ENCODE results near the gene RSPH6A. TPM values are rescaled to one million over a fixed set of nuclear protein-coding genes. Genes with fewer than 3 reads are reported as not detected.

RSPH6A gene
- total RNA-seq, 2 donors from 2014 or later = 0.12 TPM; not detected in 1

DNA sequence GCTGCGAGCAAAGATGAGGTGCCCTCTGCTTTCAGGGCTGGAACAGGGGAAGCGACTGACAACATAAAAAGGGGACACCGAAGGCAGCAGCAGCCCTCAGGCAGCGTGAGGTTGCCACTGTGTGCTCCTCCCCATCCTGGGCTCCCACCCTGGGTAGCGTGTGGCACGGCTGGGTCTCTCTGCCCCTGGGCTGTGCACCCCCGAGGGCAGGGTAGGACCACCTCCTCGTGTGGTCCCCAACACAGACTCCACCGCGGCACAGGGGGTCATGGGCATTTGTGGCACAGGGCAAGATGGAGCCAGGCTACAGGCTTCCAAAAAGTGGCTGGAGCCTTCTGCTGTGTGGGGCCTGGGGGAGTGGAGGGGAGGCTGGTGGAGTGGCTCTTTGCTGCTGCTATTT, 6.5 kb upstream of the RSPH6A start:
- Histone ChIP-seq H3K9me3 (no peaks in the 10 kb centered on the region), H3K4me3 (no peak overlapping the region), H3K4me1 (peaks cover 4% of the 10 kb centered on the region), H3K27me3 (no peaks in the 10 kb centered on the region), H3K27ac (no peak overlapping the region), H3K36me3 (peaks cover 5% of the 10 kb centered on the region), H3K9ac (ENCODE audit: low read depth in 2 of 2, low read length in 2 of 2) (no peak overlapping the region)
- TF ChIP-seq, protein P1, sequence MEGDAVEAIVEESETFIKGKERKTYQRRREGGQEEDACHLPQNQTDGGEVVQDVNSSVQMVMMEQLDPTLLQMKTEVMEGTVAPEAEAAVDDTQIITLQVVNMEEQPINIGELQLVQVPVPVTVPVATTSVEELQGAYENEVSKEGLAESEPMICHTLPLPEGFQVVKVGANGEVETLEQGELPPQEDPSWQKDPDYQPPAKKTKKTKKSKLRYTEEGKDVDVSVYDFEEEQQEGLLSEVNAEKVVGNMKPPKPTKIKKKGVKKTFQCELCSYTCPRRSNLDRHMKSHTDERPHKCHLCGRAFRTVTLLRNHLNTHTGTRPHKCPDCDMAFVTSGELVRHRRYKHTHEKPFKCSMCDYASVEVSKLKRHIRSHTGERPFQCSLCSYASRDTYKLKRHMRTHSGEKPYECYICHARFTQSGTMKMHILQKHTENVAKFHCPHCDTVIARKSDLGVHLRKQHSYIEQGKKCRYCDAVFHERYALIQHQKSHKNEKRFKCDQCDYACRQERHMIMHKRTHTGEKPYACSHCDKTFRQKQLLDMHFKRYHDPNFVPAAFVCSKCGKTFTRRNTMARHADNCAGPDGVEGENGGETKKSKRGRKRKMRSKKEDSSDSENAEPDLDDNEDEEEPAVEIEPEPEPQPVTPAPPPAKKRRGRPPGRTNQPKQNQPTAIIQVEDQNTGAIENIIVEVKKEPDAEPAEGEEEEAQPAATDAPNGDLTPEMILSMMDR (IDR thresholded peaks at IDR 0.05) = no peak
- no peak for DNase-seq
- intact Hi-C loops (cut with DNase I) = no loop called here

GRCh38 chr19:45821103-45821521, 6.0 kb upstream of the RSPH6A start:
- DNase-seq = no peak
- Histone ChIP-seq H3K4me3 (no peak overlapping the region), H3K9ac (ENCODE audit: low read depth in 2 of 2, low read length in 2 of 2) (no peak overlapping the region), H3K27ac (no peak overlapping the region), H3K27me3 (no peaks in the 10 kb centered on the region), H3K4me1 (peaks cover 4% of the 10 kb centered on the region), H3K9me3 (no peaks in the 10 kb centered on the region), H3K36me3 (peaks cover 3% of the 10 kb centered on the region)
- intact Hi-C loops (cut with DNase I) = no loop called here
- TF ChIP-seq, protein P1 (IDR thresholded peaks at IDR 0.05) = no peak

- no peak for DNase-seq
- TF ChIP-seq, protein P1 (IDR thresholded peaks at IDR 0.05) = no peak
- Histone ChIP-seq H3K27ac (no peak overlapping the region), H3K27me3 (no peaks in the 10 kb centered on the region), H3K4me1 (peaks cover 4% of the 10 kb centered on the region), H3K4me3 (no peak overlapping the region), H3K36me3 (no peaks in the 10 kb centered on the region), H3K9me3 (no peaks in the 10 kb centered on the region), H3K9ac (ENCODE audit: low read depth in 2 of 2, low read length in 2 of 2) (no peak overlapping the region)
- intact Hi-C loops (cut with DNase I) = no loop called here
These were observed 5.5 kb upstream of the RSPH6A start for GRCh38 chr19:45820413-45821102.

- Histone ChIP-seq H3K36me3 (no peaks in the 10 kb centered on the region), H3K4me1 (peaks cover 2% of the 10 kb centered on the region), H3K27me3 (no peaks in the 10 kb centered on the region), H3K4me3 (no peak overlapping the region), H3K27ac (no peak overlapping the region), H3K9ac (ENCODE audit: low read depth in 2 of 2, low read length in 2 of 2) (no peak overlapping the region), H3K9me3 (no peaks in the 10 kb centered on the region)
- intact Hi-C loops (cut with DNase I) = loop anchor here (10.0 kb wide), 1 partner anchor 65 kb away; the partner anchor contains the start of gene IRF2BP1
- no peak for DNase-seq
- TF ChIP-seq, protein P1 (IDR thresholded peaks at IDR 0.05) = no peak
These were observed 4.7 kb upstream of the RSPH6A start for GRCh38 chr19:45819769-45820168.

GRCh38 chr19:45817725-45818301, 2.7 kb upstream of the RSPH6A start:
- no peak overlapping the region for H3K4me3 ChIP-seq
- H3K9ac ChIP-seq (ENCODE audit: low read depth in 2 of 2, low read length in 2 of 2) = no peak overlapping the region
- no peaks in the 10 kb centered on the region for H3K9me3 ChIP-seq
- H3K36me3 ChIP-seq = no peaks in the 10 kb centered on the region
- intact Hi-C loops (cut with DNase I) = loop anchor here (10.0 kb wide), 1 partner anchor 67 kb away; the partner anchor contains the start of gene IRF2BP1
- no peak for DNase-seq
- H3K27ac ChIP-seq = no peak overlapping the region
- H3K27me3 ChIP-seq = no peaks in the 10 kb centered on the region
- TF ChIP-seq, protein P1 (IDR thresholded peaks at IDR 0.05) = no peak
- no peaks in the 10 kb centered on the region for H3K4me1 ChIP-seq

All from colonic mucosa (tissue), 4 donors.